NOMO-1 treated with dmso at 0.1 percent for 144 hours (cell line): Measurements from ENCODE around the gene NRP2.

ENCODE experiments used
- DNase-seq: peaks from one replicate; lab custom pipeline; 2025; ENCODE audit not compliant: unreplicated experiment; lab: John Stamatoyannopoulos, UW

Gene NRP2

GRCh38 chr2:205752924-205753323 lies 70.6 kb downstream of the NRP2 start:
- DNase-seq: no peak

GRCh38 chr2:205754285-205754923 lies 72.1 kb downstream of the NRP2 start:
- no peak for DNase-seq

- DNase-seq: no peak
Measured at GRCh38 chr2:205754924-205755321, 72.6 kb downstream of the NRP2 start.

GRCh38 chr2:205755923-205756322 lies 73.6 kb downstream of the NRP2 start:
- DNase-seq: no peak

GRCh38 chr2:205757271-205757670 lies 75.0 kb downstream of the NRP2 start:
- no peak for DNase-seq

GRCh38 chr2:205758051-205758450 lies 75.8 kb downstream of the NRP2 start:
- DNase-seq: no peak

GRCh38 chr2:205758500-205758899 lies 76.2 kb downstream of the NRP2 start:
- no peak for DNase-seq

GRCh38 chr2:205759257-205759656 lies 77.0 kb downstream of the NRP2 start:
- DNase-seq: no peak

GRCh38 chr2:205759732-205760131 lies 77.4 kb downstream of the NRP2 start:
- no peak for DNase-seq

- no peak for DNase-seq
Measured at GRCh38 chr2:205760157-205760556, 77.9 kb downstream of the NRP2 start.

- no peak for DNase-seq
Measured at GRCh38 chr2:205761421-205761820, 79.1 kb downstream of the NRP2 start.

- DNase-seq: no peak
Measured at GRCh38 chr2:205762881-205763280, 80.6 kb downstream of the NRP2 start.

- no peak for DNase-seq
Measured at GRCh38 chr2:205763708-205764211, 81.5 kb downstream of the NRP2 start.

- DNase-seq: no peak
Measured at GRCh38 chr2:205764270-205764746, 82.0 kb downstream of the NRP2 start.

GRCh38 chr2:205765151-205765550 lies 82.8 kb downstream of the NRP2 start:
- no peak for DNase-seq

- DNase-seq: no peak
Measured at GRCh38 chr2:205766779-205767359, 84.6 kb downstream of the NRP2 start.

- no peak for DNase-seq
Measured at GRCh38 chr2:205767617-205768016, 85.3 kb downstream of the NRP2 start.

GRCh38 chr2:205768341-205768740 lies 86.0 kb downstream of the NRP2 start:
- DNase-seq: no peak

GRCh38 chr2:205768815-205769494 lies 86.7 kb downstream of the NRP2 start:
- no peak for DNase-seq

- no peak for DNase-seq
Measured at GRCh38 chr2:205769495-205769850, 87.2 kb downstream of the NRP2 start.

GRCh38 chr2:205769879-205770278 lies 87.6 kb downstream of the NRP2 start:
- no peak for DNase-seq

GRCh38 chr2:205770577-205770976 lies 88.3 kb downstream of the NRP2 start:
- no peak for DNase-seq
